GM21529 (cell line): ENCODE results near the gene PTF1A.
"Not testable (repeated sequence)": the region's sequence is repeated elsewhere in the genome, so short reads cannot be mapped to it uniquely, and the experiment has no call there.

Experiments used
- ATAC-seq: cut with Tn5 transposase; IDR thresholded peaks from one replicate; pipeline ENCODE4 v1.9.1; 2021; ENCODE audit not compliant: unreplicated experiment

The PTF1A gene

DNA sequence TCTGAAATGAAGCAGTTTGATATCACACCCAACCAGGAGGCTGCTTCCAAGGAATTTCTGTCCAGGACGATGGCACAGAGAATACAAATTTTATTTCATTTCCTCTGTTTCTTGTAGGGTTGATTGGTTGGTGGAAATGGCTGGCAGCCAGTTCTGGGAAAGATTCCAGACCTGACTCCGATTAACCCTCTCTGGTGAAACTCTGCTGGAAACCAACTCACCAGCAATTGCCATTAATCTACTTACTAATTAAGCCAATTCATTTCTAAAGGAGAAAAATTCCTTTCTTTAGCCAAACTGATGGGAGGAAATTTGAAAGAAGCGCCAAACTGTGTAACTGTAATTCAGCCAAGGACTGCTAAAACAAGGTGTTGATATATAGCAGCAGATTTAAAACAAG lies 10.7 kb downstream of the PTF1A start:
- no peak for ATAC-seq

DNA sequence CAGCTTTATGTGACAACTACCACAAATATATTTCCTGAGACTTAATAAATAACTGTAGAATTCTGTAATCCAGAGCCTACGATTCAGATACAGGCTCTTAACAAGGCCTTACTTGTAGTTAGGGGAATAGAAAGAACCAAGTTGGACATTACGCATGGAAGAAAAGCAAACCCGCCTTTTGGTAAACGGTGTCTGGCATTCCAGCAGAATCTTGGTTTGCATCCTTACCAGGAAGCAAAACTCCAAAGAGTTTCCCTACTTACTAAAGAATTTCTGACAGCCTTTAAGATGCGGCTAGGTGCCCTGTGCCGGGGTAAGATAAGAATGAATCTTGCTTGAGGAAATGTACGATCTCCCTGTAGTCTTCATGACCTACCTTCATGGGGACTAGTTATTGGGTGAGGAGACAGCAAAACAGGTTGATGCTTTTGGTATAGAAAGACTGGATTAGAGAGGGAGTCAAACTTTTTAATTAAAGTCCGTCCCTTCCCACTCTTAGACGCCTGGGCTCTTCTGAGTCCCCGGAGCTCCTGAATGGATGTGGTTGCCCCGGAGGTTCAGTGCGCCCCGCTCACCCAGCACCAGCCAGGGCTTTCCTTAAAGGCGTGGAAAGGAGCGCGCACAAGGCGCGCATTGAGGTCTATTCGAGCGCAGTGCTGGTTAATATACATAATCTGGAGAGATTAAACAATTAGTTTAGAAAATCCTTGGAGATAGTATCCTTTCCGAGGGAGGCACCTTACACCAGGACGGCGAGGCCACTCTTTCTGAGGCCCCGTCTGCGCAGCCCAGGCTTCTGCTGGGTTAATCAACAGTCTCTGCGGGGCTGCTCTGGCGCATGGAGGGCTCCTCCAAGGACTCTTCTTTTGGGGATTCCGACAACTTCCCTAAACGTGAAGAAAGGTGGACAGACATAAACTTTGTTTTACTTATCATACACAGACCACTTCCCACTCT lies 11.5 kb downstream of the PTF1A start:
- ATAC-seq: no peak

DNA sequence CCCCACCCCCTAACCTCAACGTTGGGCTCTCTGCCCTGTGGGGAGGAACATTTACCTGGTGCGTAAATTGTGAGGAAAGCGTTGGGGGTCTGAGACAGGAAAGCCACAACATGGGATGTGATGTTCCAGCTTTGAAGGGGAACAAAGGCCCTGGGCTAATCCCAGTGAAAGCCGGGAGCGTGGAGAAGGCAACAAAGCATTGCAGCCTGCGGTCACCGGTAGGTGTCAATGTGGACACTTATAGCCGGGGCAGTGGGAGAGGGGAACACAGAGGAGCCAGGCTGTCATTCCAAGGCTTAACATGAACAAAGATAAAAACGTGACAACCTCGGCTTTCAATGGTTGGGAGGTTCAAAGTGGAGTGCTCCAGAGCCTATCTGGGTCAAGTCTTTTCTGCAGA lies 12.7 kb downstream of the PTF1A start:
- no peak for ATAC-seq

DNA sequence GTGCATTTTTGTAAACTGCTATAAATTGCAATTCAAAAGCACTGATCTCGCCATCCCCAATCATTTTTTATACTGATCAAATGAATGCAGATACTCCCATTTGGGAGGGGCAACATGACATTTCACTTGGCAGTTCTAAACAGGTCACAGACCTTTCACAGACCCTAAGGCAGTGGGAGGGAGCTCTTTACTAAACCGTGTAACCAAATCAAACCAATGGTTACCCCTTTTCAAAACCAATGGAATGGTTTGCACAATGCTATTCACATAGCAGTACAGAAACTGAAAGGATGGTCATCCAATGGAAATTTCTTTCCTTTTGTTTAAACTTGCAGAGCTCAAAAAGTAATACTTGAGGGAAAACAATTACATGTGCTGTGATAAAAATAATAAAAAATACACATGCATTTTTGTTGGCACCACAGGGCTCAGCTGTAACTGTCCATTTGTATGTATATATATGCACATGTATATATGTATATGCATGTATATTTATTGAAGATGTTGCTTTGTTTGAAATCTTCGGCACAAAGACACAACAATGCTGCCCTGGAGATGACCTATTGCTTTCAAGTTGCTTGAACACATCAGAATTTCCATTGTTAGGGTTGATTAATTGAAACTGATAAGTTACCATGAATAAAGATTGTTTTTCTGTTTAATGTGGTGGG lies 14.0 kb downstream of the PTF1A start:
- ATAC-seq: no peak

DNA sequence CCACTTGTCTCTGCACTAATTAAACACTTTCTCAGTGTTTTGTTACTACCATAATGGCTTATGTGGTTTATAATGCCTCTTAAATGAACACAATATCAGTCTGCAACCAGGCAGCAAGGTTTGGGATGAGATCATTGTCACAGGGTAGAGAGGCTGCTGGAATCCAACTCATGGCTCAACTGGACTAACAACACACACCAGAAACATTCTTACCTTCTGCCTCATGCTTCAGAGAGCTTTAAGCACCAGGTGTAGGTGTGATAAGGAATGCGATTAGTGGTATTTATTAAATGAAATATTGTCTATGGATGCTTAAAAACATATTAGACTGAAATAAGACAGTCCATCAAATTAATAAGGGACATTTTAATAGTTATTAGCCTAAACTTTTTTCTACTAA lies 25.4 kb downstream of the PTF1A start:
- ATAC-seq: no peak

DNA sequence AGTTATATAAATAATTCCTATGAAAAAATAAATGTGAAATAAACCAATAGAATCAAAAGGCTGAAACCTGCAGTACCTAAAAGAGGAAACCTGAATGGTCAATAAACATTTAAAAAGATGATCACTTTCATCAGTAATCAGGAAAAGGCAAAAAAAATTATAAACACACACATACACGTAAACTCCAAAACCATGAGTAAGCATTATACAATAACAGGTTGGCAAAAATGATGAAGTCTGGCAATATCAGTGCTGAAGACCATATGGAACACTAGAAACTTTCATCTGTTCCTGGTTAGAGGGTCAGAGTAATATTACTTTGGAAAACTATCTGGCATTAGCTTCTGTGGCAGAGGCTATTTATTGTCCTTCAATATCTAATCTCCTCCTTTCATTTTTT lies 38.5 kb downstream of the PTF1A start:
- ATAC-seq: no peak

DNA sequence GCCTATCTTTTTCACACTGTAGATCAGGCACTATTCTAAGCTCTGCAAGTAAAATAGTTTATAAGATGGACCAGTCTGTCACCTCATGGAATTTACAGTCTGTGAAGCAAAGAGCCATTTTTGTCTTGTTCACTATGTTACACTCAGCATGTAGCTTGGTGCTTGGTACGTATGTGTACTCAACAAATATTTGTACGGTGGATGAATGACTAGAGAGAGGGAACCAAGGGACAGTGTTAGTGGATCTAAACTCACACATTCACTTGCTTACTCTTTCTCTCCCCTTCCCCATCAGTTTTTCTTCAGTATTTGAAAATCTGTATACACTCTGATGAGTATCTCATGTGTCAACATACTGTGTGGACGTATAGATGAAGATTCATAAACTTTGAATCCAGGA lies 45.9 kb downstream of the PTF1A start:
- ATAC-seq: no peak

DNA sequence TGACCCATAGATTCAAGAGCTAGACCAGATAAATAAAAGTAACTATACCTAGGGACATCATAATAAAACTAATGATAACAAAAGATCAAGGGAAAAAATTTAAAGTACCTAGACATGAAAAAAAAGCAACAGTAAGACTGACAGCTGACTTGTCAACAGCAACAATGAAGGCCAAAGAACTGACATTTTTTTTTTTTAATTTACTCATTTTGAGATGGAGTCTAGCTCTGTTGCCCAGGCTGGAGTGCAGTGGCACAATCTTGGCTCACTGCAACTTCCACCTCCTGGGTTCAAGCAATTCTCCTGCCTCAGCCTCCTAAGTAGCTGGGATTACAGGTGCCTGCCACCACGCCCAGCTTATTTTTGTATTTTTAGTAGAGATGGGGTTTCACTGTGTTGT lies 49.7 kb downstream of the PTF1A start:
- not testable (repeated sequence) for ATAC-seq
